DMS153 treated with DMSO at 0.1 percent for 48 hours (cell line): ENCODE data around the gene MRPL11.
"Not testable (repeated sequence)": the region's sequence is repeated elsewhere in the genome, so short reads cannot be mapped to it uniquely, and the experiment has no call there.

Experiments
- DNase-seq: peaks from one replicate; lab custom pipeline; 2025; ENCODE audit not compliant: unreplicated experiment; lab: John Stamatoyannopoulos, UW

MRPL11 gene

GRCh38 chr11:66431871-66432329, 6.7 kb downstream of the MRPL11 start:
- not testable (repeated sequence) for DNase-seq

- not testable (repeated sequence) for DNase-seq
Observed at GRCh38 chr11:66431287-66431686, 7.4 kb downstream of the MRPL11 start.

GRCh38 chr11:66429983-66430602, 8.6 kb downstream of the MRPL11 start:
- DNase-seq = peak; percentile 83

- no peak for DNase-seq
Observed at GRCh38 chr11:66428933-66429332, 9.7 kb downstream of the MRPL11 start.

- no peak for DNase-seq
Observed at GRCh38 chr11:66426314-66426713, 12.3 kb downstream of the MRPL11 start.

- DNase-seq = no peak
Observed at GRCh38 chr11:66421492-66422205, 17.0 kb downstream of the MRPL11 start.

GRCh38 chr11:66420671-66421476, 17.8 kb downstream of the MRPL11 start, which contains the start of gene NPAS4:
TSS of gene NPAS4 (plus strand) at chr11:66421035. CDS start at chr11:66421180, 145 bp downstream.
- peak; percentile 22 for DNase-seq

GRCh38 chr11:66419825-66420224, 18.8 kb downstream of the MRPL11 start:
- no peak for DNase-seq

GRCh38 chr11:66418986-66419308, 19.7 kb downstream of the MRPL11 start:
- no peak for DNase-seq

GRCh38 chr11:66418168-66418985, 20.3 kb downstream of the MRPL11 start:
- DNase-seq = peak; percentile 44

- DNase-seq = no peak
Observed at GRCh38 chr11:66417000-66417399, 21.6 kb downstream of the MRPL11 start.

- no peak for DNase-seq
Observed at GRCh38 chr11:66415423-66415822, 23.2 kb downstream of the MRPL11 start.

GRCh38 chr11:66414120-66414934, 24.3 kb downstream of the MRPL11 start:
- DNase-seq = no peak

- DNase-seq = no peak
Observed at GRCh38 chr11:66413167-66413566, 25.5 kb downstream of the MRPL11 start.

GRCh38 chr11:66412110-66412509, 26.5 kb downstream of the MRPL11 start:
- DNase-seq = no peak

- no peak for DNase-seq
Observed at GRCh38 chr11:66411323-66411722, 27.3 kb downstream of the MRPL11 start.

- DNase-seq = no peak
Observed at GRCh38 chr11:66410191-66410590, 28.5 kb downstream of the MRPL11 start.

GRCh38 chr11:66409226-66409625, 29.4 kb downstream of the MRPL11 start:
- no peak for DNase-seq

GRCh38 chr11:66408488-66409214, 30.0 kb downstream of the MRPL11 start:
- peak; percentile 90 for DNase-seq
